Muscle of leg (tissue), 11 donors: ENCODE data around the gene PPP1R14D. TPM values are rescaled to one million over a fixed set of nuclear protein-coding genes. Genes with fewer than 3 reads are reported as not detected.
"Not testable (repeated sequence)": the region's sequence is repeated elsewhere in the genome, so short reads cannot be mapped to it uniquely, and the experiment has no call there.

Experiments
- DNase-seq: peaks from one replicate; pipeline ENCODE4 v3.0.0; 2013
- H3K27ac ChIP-seq: one replicate; pipeline ENCODE4 v1.5.1; 2013; ENCODE audit warnings: mild to moderate bottlenecking, low read length, control low read depth
- H3K27me3 ChIP-seq: one replicate; pipeline ENCODE4 v1.6.1; 2013; ENCODE audit warnings: low read length; ENCODE audit not compliant: control insufficient read depth, insufficient read depth
- H3K36me3 ChIP-seq: one replicate; pipeline ENCODE4 v1.6.1; 2013; ENCODE audit warnings: low read length; ENCODE audit not compliant: control insufficient read depth, insufficient read depth
- H3K4me1 ChIP-seq: one replicate; pipeline ENCODE4 v1.6.1; 2013; ENCODE audit warnings: low read length; ENCODE audit not compliant: control insufficient read depth, insufficient read depth
- H3K4me3 ChIP-seq: one replicate; pipeline ENCODE4 v1.5.1; 2013; ENCODE audit warnings: low read length, control low read depth
- H3K9me3 ChIP-seq: replicated peaks from 2 replicates; pipeline ENCODE4 v1.6.1; 2013; ENCODE audit warnings: low read depth, low read length; ENCODE audit not compliant: control insufficient read depth
- WGBS: methylation state at CpG from one replicate; pipeline ENCODE4 v1.1.5; 2013; ENCODE audit warnings: missing lambda C conversion rate; ENCODE audit not compliant: insufficient coverage; 5-methylcytosine and 5-hydroxymethylcytosine counted together
- polyA plus RNA-seq, 8 donors: library from polyadenylated mRNA; unstranded; fragments of 120-200 nt; gene quantifications; one replicate each; pipeline versions ENCODE4 v1.2.1 to v1.2.3, GENCODE V29; 2013; ENCODE audit warnings: inconsistent platforms in 1 of 8, low replicate concordance in 1 of 8; ENCODE audit not compliant: insufficient read length in 8 of 8, insufficient read depth in 1 of 8
- total RNA-seq: library from RNA; stranded (reverse); fragments of 120-200 nt; gene quantifications from one replicate; pipeline ENCODE4 v1.2.4, GENCODE V29; 2013

Gene PPP1R14D
- total and polyA plus RNA-seq, 9 donors, result 0.22 to 0.23 TPM; not detected in 7

GRCh38 chr15:40867199-40867598 is 38.7 kb upstream of the PPP1R14D start:
- H3K27ac ChIP-seq, result no peak overlapping the region
- no peak overlapping the region for H3K4me3 ChIP-seq
- WGBS, result 80% methylated on average over 1 of the region's 4 CpGs
- H3K36me3 ChIP-seq, result no peaks in the 10 kb centered on the region
- peaks cover 4% of the 10 kb centered on the region for H3K27me3 ChIP-seq
- no peak for DNase-seq
- no peaks in the 10 kb centered on the region for H3K4me1 ChIP-seq
- H3K9me3 ChIP-seq, result no peaks in the 10 kb centered on the region

DNA sequence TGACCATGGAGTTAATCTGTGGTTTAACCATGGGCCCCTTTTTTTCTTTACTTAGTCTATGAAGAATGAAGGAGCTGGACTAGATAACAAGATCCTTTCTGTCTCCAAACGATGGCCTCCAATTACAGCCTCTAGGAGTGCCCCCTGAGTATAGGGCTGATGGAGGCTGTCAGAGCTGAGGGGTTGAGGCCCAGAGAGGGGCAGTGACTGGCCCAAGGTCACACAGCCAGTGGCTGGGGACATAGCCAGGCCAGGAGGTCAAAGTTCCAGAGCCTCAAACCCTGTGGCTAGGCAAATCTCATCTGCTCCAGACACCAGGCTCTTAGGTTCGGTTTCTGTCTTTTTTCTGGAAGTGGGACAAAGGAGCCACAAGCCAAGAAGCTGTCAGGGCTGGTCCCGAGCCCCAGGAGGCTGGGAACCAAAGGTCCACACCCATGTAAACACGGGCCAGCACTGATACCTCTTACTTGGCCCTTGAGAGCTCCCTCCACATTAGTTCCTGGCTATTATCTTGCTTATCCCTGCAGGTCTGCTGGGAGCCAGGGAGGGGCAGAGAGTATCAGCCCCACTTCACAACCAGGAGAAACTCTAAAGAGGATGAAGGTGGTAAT is 35.3 kb upstream of the PPP1R14D start:
- Histone ChIP-seq H3K36me3 (no peaks in the 10 kb centered on the region), H3K27ac (no peak overlapping the region), H3K4me1 (no peaks in the 10 kb centered on the region), H3K9me3 (no peaks in the 10 kb centered on the region), H3K27me3 (peaks cover 2% of the 10 kb centered on the region), H3K4me3 (no peak overlapping the region)
- DNase-seq, result no peak
- 58% methylated on average over 2 of the region's 4 CpGs for WGBS

DNA sequence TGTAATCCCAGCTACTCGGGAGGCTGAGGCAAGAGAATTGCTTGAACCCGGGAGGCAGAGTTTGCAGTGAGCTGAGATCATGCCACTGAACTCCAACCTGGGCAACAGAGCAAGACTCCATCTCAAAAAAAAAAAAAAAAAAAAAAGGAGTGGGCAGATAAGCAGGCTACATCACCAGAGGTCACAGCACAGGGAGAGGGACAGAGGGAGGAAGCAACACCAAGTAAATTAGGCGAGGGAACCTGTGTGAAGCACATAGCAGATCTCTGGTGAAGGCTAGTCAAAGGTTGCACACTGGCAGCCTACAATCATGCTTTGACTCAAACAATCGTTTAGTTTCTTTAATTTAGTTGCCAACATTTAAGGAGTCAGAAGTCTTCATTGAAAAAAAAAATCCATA is 32.6 kb upstream of the PPP1R14D start:
- not testable (repeated sequence) for DNase-seq, H3K4me3 ChIP-seq, H3K9me3 ChIP-seq, H3K36me3 ChIP-seq, H3K27ac ChIP-seq, H3K4me1 ChIP-seq, H3K27me3 ChIP-seq
- WGBS, result 80% methylated on average over 1 of the region's 4 CpGs

- Histone ChIP-seq H3K9me3 (no peaks in the 10 kb centered on the region), H3K4me1 (peaks cover 6% of the 10 kb centered on the region), H3K36me3 (no peaks in the 10 kb centered on the region), H3K27me3 (peaks cover 2% of the 10 kb centered on the region), H3K4me3 (no peak overlapping the region), H3K27ac (no peak overlapping the region)
- DNase-seq, result peak; percentile 57
- WGBS, result 45% methylated on average over 18 of the region's 18 CpGs
These were observed 30.8 kb upstream of the PPP1R14D start for GRCh38 chr15:40859206-40859851.

- Histone ChIP-seq H3K4me1 (peaks cover 6% of the 10 kb centered on the region), H3K27me3 (peaks cover 2% of the 10 kb centered on the region), H3K9me3 (no peaks in the 10 kb centered on the region), H3K27ac (no peak overlapping the region), H3K36me3 (no peaks in the 10 kb centered on the region), H3K4me3 (no peak overlapping the region)
- WGBS, result 93% methylated on average over 1 of the region's 10 CpGs
- DNase-seq, result no peak
These were observed 30.2 kb upstream of the PPP1R14D start for GRCh38 chr15:40858706-40859105.

- H3K27me3 ChIP-seq, result peaks cover 2% of the 10 kb centered on the region
These were observed 29.3 kb upstream of the PPP1R14D start for GRCh38 chr15:40857601-40858341.

GRCh38 chr15:40856746-40857145 is 28.2 kb upstream of the PPP1R14D start:
- peaks cover 6% of the 10 kb centered on the region for H3K4me1 ChIP-seq
- no peak overlapping the region for H3K27ac ChIP-seq
- WGBS, result 59% methylated on average over 5 of the region's 8 CpGs
- peaks cover 2% of the 10 kb centered on the region for H3K27me3 ChIP-seq
- H3K36me3 ChIP-seq, result no peaks in the 10 kb centered on the region
- no peaks in the 10 kb centered on the region for H3K9me3 ChIP-seq
- no peak for DNase-seq
- H3K4me3 ChIP-seq, result no peak overlapping the region

More at GRCh38 chr15:40857601-40858341, 29.3 kb upstream of the PPP1R14D start:
- peaks cover 6% of the 10 kb centered on the region for H3K4me1 ChIP-seq
- no peaks in the 10 kb centered on the region for H3K9me3 ChIP-seq
- no peaks in the 10 kb centered on the region for H3K36me3 ChIP-seq
- no peak overlapping the region for H3K4me3 ChIP-seq
- WGBS, result 6% methylated on average over 10 of the region's 15 CpGs
- DNase-seq, result peak; percentile 72
- no peak overlapping the region for H3K27ac ChIP-seq

DNA sequence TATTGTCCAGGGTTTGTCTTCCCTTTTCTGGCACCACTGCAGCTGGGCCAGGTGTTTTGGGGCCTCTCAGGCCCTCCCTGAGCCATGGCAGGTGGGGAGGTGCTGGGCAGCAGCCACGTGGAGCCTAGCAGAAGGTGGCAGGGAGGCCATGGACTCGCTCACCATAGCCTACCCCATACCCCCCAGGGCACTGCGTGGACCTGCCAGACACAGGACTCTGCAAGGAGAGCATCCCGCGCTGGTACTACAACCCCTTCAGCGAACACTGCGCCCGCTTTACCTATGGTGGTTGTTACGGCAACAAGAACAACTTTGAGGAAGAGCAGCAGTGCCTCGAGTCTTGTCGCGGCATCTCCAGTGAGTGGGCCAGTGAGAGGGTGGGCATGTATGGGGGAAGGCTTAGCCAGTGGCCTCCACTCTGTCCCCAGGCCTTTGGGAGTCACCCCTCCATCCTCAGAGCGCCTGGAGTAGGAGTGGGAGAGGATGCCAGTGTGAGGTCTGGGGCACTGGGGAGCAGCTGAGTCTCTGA is 27.3 kb upstream of the PPP1R14D start:
- WGBS, result 85% methylated on average over 10 of the region's 13 CpGs
- H3K4me1 ChIP-seq, result peaks cover 6% of the 10 kb centered on the region
- no peak for DNase-seq
- H3K27me3 ChIP-seq, result peaks cover 2% of the 10 kb centered on the region
- no peaks in the 10 kb centered on the region for H3K9me3 ChIP-seq
- no peaks in the 10 kb centered on the region for H3K36me3 ChIP-seq
- H3K4me3 ChIP-seq, result no peak overlapping the region
- H3K27ac ChIP-seq, result no peak overlapping the region

GRCh38 chr15:40854161-40854560 is 25.7 kb upstream of the PPP1R14D start:
- DNase-seq, result no peak
- Histone ChIP-seq H3K9me3 (no peaks in the 10 kb centered on the region), H3K27me3 (no peaks in the 10 kb centered on the region), H3K27ac (no peak overlapping the region), H3K36me3 (no peaks in the 10 kb centered on the region), H3K4me3 (no peak overlapping the region), H3K4me1 (peaks cover 6% of the 10 kb centered on the region)
- 56% methylated on average over 7 of the region's 10 CpGs for WGBS

- WGBS, result 96% methylated on average over 6 of the region's 16 CpGs
- H3K27me3 ChIP-seq, result no peaks in the 10 kb centered on the region
- H3K4me3 ChIP-seq, result no peak overlapping the region
- no peak overlapping the region for H3K27ac ChIP-seq
- H3K4me1 ChIP-seq, result peaks cover 6% of the 10 kb centered on the region
- no peak for DNase-seq
- H3K9me3 ChIP-seq, result no peaks in the 10 kb centered on the region
- H3K36me3 ChIP-seq, result no peaks in the 10 kb centered on the region
These were observed 24.9 kb upstream of the PPP1R14D start for GRCh38 chr15:40853241-40853890.
